ENCODE results near the gene MKKS.
"Not testable (repeated sequence)": the region's sequence is repeated elsewhere in the genome, so short reads cannot be mapped to it uniquely, and the experiment has no call there.

Gene MKKS

GRCh38 chr20:10423735-10424134, 10.3 kb downstream of the MKKS start:
- no peak overlapping the region for H3K4me3 ChIP-seq (ENCODE audit: control insufficient read depth, low read depth, low read length)
- TF ChIP-seq, protein P1, sequence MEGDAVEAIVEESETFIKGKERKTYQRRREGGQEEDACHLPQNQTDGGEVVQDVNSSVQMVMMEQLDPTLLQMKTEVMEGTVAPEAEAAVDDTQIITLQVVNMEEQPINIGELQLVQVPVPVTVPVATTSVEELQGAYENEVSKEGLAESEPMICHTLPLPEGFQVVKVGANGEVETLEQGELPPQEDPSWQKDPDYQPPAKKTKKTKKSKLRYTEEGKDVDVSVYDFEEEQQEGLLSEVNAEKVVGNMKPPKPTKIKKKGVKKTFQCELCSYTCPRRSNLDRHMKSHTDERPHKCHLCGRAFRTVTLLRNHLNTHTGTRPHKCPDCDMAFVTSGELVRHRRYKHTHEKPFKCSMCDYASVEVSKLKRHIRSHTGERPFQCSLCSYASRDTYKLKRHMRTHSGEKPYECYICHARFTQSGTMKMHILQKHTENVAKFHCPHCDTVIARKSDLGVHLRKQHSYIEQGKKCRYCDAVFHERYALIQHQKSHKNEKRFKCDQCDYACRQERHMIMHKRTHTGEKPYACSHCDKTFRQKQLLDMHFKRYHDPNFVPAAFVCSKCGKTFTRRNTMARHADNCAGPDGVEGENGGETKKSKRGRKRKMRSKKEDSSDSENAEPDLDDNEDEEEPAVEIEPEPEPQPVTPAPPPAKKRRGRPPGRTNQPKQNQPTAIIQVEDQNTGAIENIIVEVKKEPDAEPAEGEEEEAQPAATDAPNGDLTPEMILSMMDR (conservative IDR thresholded peaks at IDR 0.05; ENCODE audit: control insufficient read depth, insufficient read depth, low read depth, low read length) = no peak
- no peak for DNase-seq (ENCODE audit: low read depth)

GRCh38 chr20:10419550-10420133, 14.4 kb downstream of the MKKS start:
- DNase-seq (ENCODE audit: low read depth) = peak; percentile 7
- H3K4me3 ChIP-seq (ENCODE audit: control insufficient read depth, low read depth, low read length) = no peak overlapping the region
- TF ChIP-seq, protein P1 (conservative IDR thresholded peaks at IDR 0.05; ENCODE audit: control insufficient read depth, insufficient read depth, low read depth, low read length) = no peak

DNA sequence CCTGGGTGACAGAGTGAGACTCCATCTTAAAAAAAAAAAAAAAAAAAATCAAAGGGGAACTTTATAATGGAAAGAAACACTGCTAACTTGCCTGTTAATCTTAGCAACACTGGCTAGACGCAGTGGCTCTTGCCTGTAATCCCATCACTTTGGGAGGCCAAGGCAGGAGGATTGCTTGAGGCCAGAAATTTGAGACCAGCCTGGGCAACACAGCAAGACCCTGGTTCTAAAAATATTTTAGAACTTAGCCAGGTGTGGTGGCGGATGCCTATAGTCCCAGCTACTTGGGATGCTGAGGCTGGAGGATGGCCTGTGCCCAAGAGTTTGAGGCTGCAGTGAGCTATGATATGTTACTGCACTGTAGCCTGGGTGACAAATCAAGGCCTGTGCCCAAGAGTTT, 16.8 kb downstream of the MKKS start:
- H3K4me3 ChIP-seq (ENCODE audit: control insufficient read depth, low read depth, low read length); DNase-seq (ENCODE audit: low read depth): not testable (repeated sequence)

DNA sequence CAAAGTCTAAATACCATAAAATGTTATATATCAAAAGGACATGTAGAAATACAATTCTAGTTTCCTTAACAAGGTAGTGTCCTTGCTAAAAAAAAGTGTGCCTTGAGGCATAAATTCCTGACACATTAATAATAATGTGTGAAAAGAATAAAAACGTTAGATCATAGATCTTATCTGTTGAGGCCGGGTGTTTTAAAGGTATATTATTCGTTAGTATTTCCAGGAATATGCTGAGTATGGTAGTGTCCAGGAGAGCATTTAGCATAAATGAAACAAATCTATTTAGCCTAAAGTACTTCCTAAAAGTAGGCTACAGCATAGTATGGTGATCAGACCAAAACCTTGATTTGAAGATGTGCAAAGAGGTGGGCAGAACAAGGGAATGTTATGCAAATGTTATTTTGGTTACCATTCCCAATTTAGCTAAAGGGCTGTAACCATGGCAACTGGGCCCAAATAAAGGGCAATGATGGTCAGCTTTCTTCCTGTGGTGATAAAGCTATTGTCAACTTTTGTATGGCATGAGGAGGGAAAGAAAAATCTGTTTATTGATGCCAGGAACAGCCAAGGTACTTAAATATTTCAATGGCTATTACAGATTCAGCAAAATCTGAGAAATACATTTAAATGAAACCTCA, 18.9 kb downstream of the MKKS start:
- TF ChIP-seq, protein P1 (conservative IDR thresholded peaks at IDR 0.05; ENCODE audit: control insufficient read depth, insufficient read depth, low read depth, low read length) = no peak
- no peak for DNase-seq (ENCODE audit: low read depth)

DNA sequence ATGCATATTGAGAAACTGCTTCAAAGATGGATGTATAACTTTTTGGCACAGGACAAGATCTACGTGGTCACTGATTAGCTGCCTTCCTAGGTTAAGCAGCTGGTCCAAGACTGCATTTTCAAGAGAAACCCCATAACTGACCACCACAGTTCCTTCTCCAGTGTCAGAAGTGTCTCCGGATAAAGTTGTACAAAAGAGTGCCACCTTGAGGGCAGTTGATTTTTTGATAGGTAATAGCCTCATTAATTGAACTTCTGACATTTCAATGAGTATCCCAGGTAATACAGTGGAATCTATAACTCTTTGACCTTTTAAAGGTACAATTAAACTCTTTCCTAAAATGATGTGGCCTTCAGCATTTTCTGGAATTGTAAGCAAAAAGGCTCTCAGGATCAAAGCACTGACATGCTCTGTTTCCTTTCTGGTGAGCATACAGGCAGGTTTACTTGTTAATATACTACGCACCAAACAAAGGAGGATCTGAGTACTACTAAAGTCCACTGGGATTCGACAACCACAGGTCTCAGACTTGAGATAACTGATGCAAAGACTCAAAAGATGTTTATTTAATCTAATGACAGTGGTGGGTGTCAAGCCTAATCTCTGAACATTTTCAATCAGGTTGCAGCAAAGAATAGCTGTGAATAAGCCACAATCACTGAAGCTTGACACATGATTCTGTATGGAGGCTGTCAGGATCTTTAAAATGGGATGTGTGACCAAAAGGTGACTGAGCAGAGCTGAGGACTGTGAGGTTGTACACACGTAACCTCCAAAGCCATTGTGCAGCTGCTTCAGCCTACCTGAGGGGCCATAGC, 21.2 kb downstream of the MKKS start:
- DNase-seq (ENCODE audit: low read depth) = peak; percentile 15
- H3K4me3 ChIP-seq (ENCODE audit: control insufficient read depth, low read depth, low read length) = no peak overlapping the region
- TF ChIP-seq, protein P1 (conservative IDR thresholded peaks at IDR 0.05; ENCODE audit: control insufficient read depth, insufficient read depth, low read depth, low read length) = peak; percentile 17

More for the DNA sequence above, 18.9 kb downstream of the MKKS start:
- H3K4me3 ChIP-seq (ENCODE audit: control insufficient read depth, low read depth, low read length) = no peak overlapping the region

DNA sequence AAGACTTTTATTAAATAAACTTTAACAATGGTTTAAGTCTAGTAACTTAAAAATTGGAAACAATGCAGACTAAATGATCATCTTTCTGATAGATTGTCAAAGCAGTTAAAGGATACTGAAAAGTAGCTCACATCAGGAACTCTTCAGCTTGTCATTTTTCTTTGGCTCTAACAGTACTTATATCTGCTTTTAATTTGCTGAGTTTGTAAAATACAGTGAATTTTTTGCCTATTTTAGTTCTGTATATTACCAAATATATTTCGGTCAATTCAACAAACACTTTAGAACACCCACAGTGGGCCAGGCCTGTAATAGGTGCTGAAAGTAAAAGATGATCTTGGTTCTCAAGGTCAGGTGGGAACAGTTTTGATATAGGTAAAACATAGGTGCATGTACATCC, 22.3 kb downstream of the MKKS start:
- TF ChIP-seq, protein P1 (conservative IDR thresholded peaks at IDR 0.05; ENCODE audit: control insufficient read depth, insufficient read depth, low read depth, low read length) = no peak
- no peak for DNase-seq (ENCODE audit: low read depth)
- H3K4me3 ChIP-seq (ENCODE audit: control insufficient read depth, low read depth, low read length) = no peak overlapping the region
